HepG2 (cell line): ENCODE data around the gene IFITM5. TPM values are rescaled to one million over a fixed set of nuclear protein-coding genes. Genes with fewer than 3 reads are reported as not detected.
A peak's percentile ranks its signal among the peaks of the same experiment; 100 is the strongest.

Experiments used
- FOXK1 ChIP-seq: sonication (generic); formaldehyde crosslinking; IDR thresholded peaks from 2 replicates; pipeline ENCODE4 v1.4.0; 2020; ENCODE audit warnings: low read depth, missing genetic modification reagents, borderline replicate concordance
- ISX ChIP-seq: sonication (generic); formaldehyde crosslinking; conservative IDR thresholded peaks from 2 replicates; pipeline ENCODE4 v1.5.0; 2020; ENCODE audit warnings: missing genetic modification reagents
- MTA3 ChIP-seq: sonication (generic); formaldehyde crosslinking; IDR thresholded peaks from 2 replicates; pipeline ENCODE4 v1.4.0; 2020; ENCODE audit warnings: missing genetic modification reagents
- REST ChIP-seq, 2 experiments: IDR thresholded peaks; 2 replicates each; pipeline ENCODE4 v1.6.1; 2011 to 2012; ENCODE audit warnings: low read length in 2 of 2, borderline replicate concordance in 1 of 2, low read depth in 1 of 2, mild to moderate bottlenecking in 1 of 2, moderate library complexity in 1 of 2
- UBTF ChIP-seq: sonication (generic); formaldehyde crosslinking; IDR thresholded peaks from 2 replicates; pipeline ENCODE4 v1.4.0; 2020; ENCODE audit warnings: mild to moderate bottlenecking, missing genetic modification reagents
- ZBTB14 ChIP-seq: sonication (generic); formaldehyde crosslinking; IDR thresholded peaks from 2 replicates; pipeline ENCODE4 v1.4.0; 2020; ENCODE audit warnings: missing genetic modification reagents
- ZBTB21 ChIP-seq: sonication (generic); formaldehyde crosslinking; IDR thresholded peaks from 2 replicates; pipeline ENCODE4 v1.4.0; 2020; ENCODE audit warnings: missing genetic modification reagents
- ZNF432 ChIP-seq: sonication (generic); formaldehyde crosslinking; IDR thresholded peaks from 2 replicates; pipeline ENCODE4 v1.5.0; 2020; ENCODE audit warnings: missing genetic modification reagents, mild to moderate bottlenecking, borderline replicate concordance
- ZNF570 ChIP-seq: sonication (generic); formaldehyde crosslinking; IDR thresholded peaks from 2 replicates; pipeline ENCODE4 v1.4.0; 2020; ENCODE audit warnings: mild to moderate bottlenecking, missing genetic modification reagents, borderline replicate concordance
- ZNF780A ChIP-seq: sonication (generic); formaldehyde crosslinking; IDR thresholded peaks from 2 replicates; pipeline ENCODE4 v1.8.0; 2022; ENCODE audit warnings: mild to moderate bottlenecking, missing genetic modification reagents, moderate library complexity
- polyA plus RNA-seq, 8 experiments: library from polyadenylated mRNA; depleted of rRNA in 3 of 8; stranded (reverse) in 7 of 8; unstranded in 1 of 8; fragments of >200 nt; fragmentation: Illumina TruSeq in 4 of 8; extraction: Trizol in 4 of 8; gene quantifications; 2 replicates each; pipeline versions ENCODE4 v1.2.1 to v1.2.3, GENCODE V29; 2011 to 2016; ENCODE audit warnings: low read depth in 4 of 8, missing spikeins in 1 of 8, mixed read lengths in 1 of 8; ENCODE audit not compliant: insufficient read depth in 1 of 8
- total RNA-seq, 5 experiments: library from RNA; depleted of rRNA; stranded (reverse); fragments of >200 nt; fragmentation: Illumina TruSeq; extraction: Trizol; gene quantifications; 2 replicates each; pipeline ENCODE4 v1.2.3, GENCODE V29; 2016; ENCODE audit warnings: low read depth in 1 of 5
- TF ChIP-seq, protein P1 (sequence below): sonication (generic); formaldehyde crosslinking; IDR thresholded peaks from 2 replicates; pipeline ENCODE4 v1.8.0; 2022; ENCODE audit warnings: mild to moderate bottlenecking, missing genetic modification reagents; ENCODE audit not compliant: insufficient replicate concordance
- TF ChIP-seq, protein P2 (sequence below): sonication (generic); formaldehyde crosslinking; IDR thresholded peaks from 2 replicates; pipeline ENCODE4 v1.9.0; 2022; ENCODE audit warnings: low read depth, missing genetic modification reagents

Gene IFITM5
- total and polyA plus RNA-seq, 2 of the 13 experiments (the other 11 are each of a cell fraction or from before 2014, with no cell fraction given): not detected

DNA sequence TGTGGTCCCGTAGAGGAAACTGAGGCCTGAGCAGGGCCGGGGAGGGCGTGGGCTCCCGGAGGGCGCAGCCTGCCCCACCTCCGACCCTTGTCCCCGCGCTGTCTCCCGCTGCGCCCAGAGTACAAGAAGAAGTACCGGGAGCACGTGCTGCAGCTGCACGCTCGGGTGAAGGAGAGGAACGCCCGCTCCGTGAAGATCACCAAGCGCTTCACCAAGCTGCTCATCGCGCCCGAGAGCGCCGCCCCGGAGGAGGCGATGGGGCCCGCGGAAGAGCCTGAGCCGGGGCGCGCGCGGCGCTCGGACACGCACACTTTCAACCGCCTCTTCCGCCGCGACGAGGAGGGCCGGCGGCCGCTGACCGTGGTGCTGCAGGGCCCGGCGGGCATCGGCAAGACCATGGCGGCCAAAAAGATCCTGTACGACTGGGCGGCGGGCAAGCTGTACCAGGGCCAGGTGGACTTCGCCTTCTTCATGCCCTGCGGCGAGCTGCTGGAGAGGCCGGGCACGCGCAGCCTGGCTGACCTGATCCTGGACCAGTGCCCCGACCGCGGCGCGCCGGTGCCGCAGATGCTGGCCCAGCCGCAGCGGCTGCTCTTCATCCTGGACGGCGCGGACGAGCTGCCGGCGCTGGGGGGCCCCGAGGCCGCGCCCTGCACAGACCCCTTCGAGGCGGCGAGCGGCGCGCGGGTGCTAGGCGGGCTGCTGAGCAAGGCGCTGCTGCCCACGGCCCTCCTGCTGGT is 19.2 kb downstream of the IFITM5 start (continued):
- no peak for TF ChIP-seq ZNF780A (CRISPR knock-in tag)
- no peak for TF ChIP-seq MTA3
- TF ChIP-seq, protein P1, sequence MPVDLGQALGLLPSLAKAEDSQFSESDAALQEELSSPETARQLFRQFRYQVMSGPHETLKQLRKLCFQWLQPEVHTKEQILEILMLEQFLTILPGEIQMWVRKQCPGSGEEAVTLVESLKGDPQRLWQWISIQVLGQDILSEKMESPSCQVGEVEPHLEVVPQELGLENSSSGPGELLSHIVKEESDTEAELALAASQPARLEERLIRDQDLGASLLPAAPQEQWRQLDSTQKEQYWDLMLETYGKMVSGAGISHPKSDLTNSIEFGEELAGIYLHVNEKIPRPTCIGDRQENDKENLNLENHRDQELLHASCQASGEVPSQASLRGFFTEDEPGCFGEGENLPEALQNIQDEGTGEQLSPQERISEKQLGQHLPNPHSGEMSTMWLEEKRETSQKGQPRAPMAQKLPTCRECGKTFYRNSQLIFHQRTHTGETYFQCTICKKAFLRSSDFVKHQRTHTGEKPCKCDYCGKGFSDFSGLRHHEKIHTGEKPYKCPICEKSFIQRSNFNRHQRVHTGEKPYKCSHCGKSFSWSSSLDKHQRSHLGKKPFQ (CRISPR knock-in tag): no peak
- no peak for TF ChIP-seq ISX (CRISPR knock-in tag)
- no peak for TF ChIP-seq ZNF432 (CRISPR knock-in tag)
- TF ChIP-seq FOXK1 (CRISPR knock-in tag): no peak
- peak; percentile 21; the same call in 1 of the 2 replicates for TF ChIP-seq UBTF (CRISPR knock-in tag)
- peak; percentile 71 to 89 for TF ChIP-seq REST (IDR thresholded peaks at IDR 0.05; ENCODE audit: borderline replicate concordance in 1 of 2, low read depth in 1 of 2, low read length in 2 of 2)
- TF ChIP-seq ZNF570 (CRISPR knock-in tag): no peak
- TF ChIP-seq, protein P2, sequence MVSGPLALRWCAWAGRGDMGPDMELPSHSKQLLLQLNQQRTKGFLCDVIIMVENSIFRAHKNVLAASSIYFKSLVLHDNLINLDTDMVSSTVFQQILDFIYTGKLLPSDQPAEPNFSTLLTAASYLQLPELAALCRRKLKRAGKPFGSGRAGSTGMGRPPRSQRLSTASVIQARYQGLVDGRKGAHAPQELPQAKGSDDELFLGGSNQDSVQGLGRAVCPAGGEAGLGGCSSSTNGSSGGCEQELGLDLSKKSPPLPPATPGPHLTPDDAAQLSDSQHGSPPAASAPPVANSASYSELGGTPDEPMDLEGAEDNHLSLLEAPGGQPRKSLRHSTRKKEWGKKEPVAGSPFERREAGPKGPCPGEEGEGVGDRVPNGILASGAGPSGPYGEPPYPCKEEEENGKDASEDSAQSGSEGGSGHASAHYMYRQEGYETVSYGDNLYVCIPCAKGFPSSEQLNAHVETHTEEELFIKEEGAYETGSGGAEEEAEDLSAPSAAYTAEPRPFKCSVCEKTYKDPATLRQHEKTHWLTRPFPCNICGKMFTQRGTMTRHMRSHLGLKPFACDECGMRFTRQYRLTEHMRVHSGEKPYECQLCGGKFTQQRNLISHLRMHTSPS: peak; percentile 67; the same call in 1 of the 2 replicates
- peak; percentile 76 for TF ChIP-seq ZBTB14
- no peak for TF ChIP-seq ZBTB21 (CRISPR knock-in tag)
- TF ChIP-seq, all 625 proteins: peak for 18
